B cell (primary cell): ENCODE results near the gene AFF3. TPM values are rescaled to one million over a fixed set of nuclear protein-coding genes. Genes with fewer than 3 reads are reported as not detected.

ENCODE experiments used
- ATAC-seq: fragments of 200-7000 bp; cut with Tn5 transposase; one replicate; pipeline ENCODE4 v1.10.0; 2021; ENCODE audit warnings: low read depth, mild to moderate bottlenecking, moderate number of reproducible peaks, moderate library complexity
- CTCF ChIA-PET: fragments of 350-600 bp; sonication (Branson Sonifier 250); formaldehyde crosslinking; loops from one replicate; lab custom pipeline; 2021; ENCODE audit warnings: antibody characterized with exemption, inconsistent platforms; lab: Charles Lee
- POLR2A ChIA-PET: fragments of 350-600 bp; sonication (Branson Sonifier 250); formaldehyde crosslinking; loops from one replicate; lab custom pipeline; 2021; ENCODE audit warnings: antibody characterized with exemption; lab: Charles Lee
- DNase-seq: peaks from one replicate; pipeline ENCODE4 v3.0.0; 2013
- H2AFZ ChIP-seq: 2 replicates; pipeline ENCODE4 v1.6.1; 2012; ENCODE audit warnings: mild to moderate bottlenecking, low read depth, low read length; ENCODE audit not compliant: insufficient read depth, poor library complexity, severe bottlenecking
- H3K27ac ChIP-seq, 2 donors: 1 replicate in 1 of 2; 2 replicates in 1 of 2; pipeline ENCODE4 v1.5.1; 2012 to 2013; ENCODE audit warnings: low read length in 2 of 2, mild to moderate bottlenecking in 2 of 2, moderate library complexity in 1 of 2
- H3K27me3 ChIP-seq, 4 experiments: fragments of 200-600 bp in 1 of 4; sonication (generic) in 1 of 4; replicated peaks in 1 of 4; 1 replicate in 2 of 4; 2 replicates in 2 of 4; pipeline versions ENCODE4 v1.6.1 to v1.7.0; 2013 to 2016; ENCODE audit warnings: low read length in 3 of 4, mild to moderate bottlenecking in 2 of 4, mixed read lengths in 1 of 4, moderate library complexity in 1 of 4; ENCODE audit not compliant: insufficient read depth in 4 of 4, control insufficient read depth in 3 of 4; ENCODE audit errors: control extremely low read depth in 1 of 4
- H3K36me3 ChIP-seq, 2 experiments: replicated peaks in 1 of 2; 1 replicate in 1 of 2; 2 replicates in 1 of 2; pipeline versions ENCODE4 v1.6.1 to v1.7.1; 2013; ENCODE audit warnings: low read length in 1 of 2; ENCODE audit not compliant: insufficient read depth in 2 of 2, control insufficient read depth in 1 of 2; ENCODE audit errors: control extremely low read depth in 1 of 2, extremely low read depth in 1 of 2
- H3K4me1 ChIP-seq, 2 donors: fragments of 200-600 bp in 1 of 2; sonication (generic) in 1 of 2; 1 replicate in 1 of 2; 2 replicates in 1 of 2; pipeline versions ENCODE4 v1.5.1 to v1.6.1; 2013 to 2017; ENCODE audit warnings: low read length in 2 of 2; ENCODE audit not compliant: control insufficient read depth in 2 of 2, insufficient read depth in 2 of 2
- H3K4me2 ChIP-seq: replicated peaks from 2 replicates; pipeline ENCODE3; 2012; ENCODE audit warnings: mild to moderate bottlenecking, low read depth, low read length; ENCODE audit not compliant: poor library complexity, severe bottlenecking
- H3K4me3 ChIP-seq, 5 experiments: fragments of 200-600 bp in 1 of 5; sonication (generic) in 1 of 5; 1 replicate in 3 of 5; 2 replicates in 2 of 5; pipeline versions ENCODE4 v1.5.1 to v1.7.0; 2011 to 2016; ENCODE audit warnings: low read length in 4 of 5, mild to moderate bottlenecking in 4 of 5, low read depth in 2 of 5, control low read depth in 1 of 5, moderate library complexity in 1 of 5; ENCODE audit not compliant: insufficient read depth in 1 of 5; ENCODE audit errors: control extremely low read depth in 1 of 5, extremely low read depth in 1 of 5
- H3K79me2 ChIP-seq: fragments of 200-600 bp; sonication (generic); one replicate; pipeline ENCODE4 v1.6.0; 2016; ENCODE audit warnings: low read length; ENCODE audit not compliant: control insufficient read depth, insufficient read depth
- H3K9ac ChIP-seq: fragments of 200-600 bp; sonication (generic); 2 replicates; pipeline ENCODE4 v1.6.1; 2017; ENCODE audit warnings: mild to moderate bottlenecking, low read length, moderate library complexity
- H3K9me3 ChIP-seq, 3 donors: one replicate each; pipeline versions ENCODE4 v1.6.1 to v1.7.1; 2013; ENCODE audit warnings: low read length in 2 of 3; ENCODE audit not compliant: control insufficient read depth in 2 of 3, insufficient read depth in 1 of 3; ENCODE audit errors: control extremely low read depth in 1 of 3
- H4K20me1 ChIP-seq: 2 replicates; pipeline ENCODE4 v1.6.0; 2012; ENCODE audit warnings: mild to moderate bottlenecking, low read length; ENCODE audit not compliant: insufficient read depth, control insufficient read depth, poor library complexity, severe bottlenecking
- H3K27ac Mint-ChIP-seq: one replicate; pipeline ENCODE4 v1.8.0; 2021; ENCODE audit warnings: mixed read lengths
- H3K27me3 Mint-ChIP-seq: one replicate; pipeline ENCODE4 v1.8.0; 2021; ENCODE audit warnings: mixed read lengths
- H3K4me1 Mint-ChIP-seq: one replicate; pipeline ENCODE4 v1.8.0; 2021; ENCODE audit warnings: mixed read lengths
- H3K4me3 Mint-ChIP-seq: one replicate; pipeline ENCODE4 v1.8.0; 2021; ENCODE audit warnings: mixed read lengths
- H3K9me3 Mint-ChIP-seq: one replicate; pipeline ENCODE4 v1.8.0; 2022; ENCODE audit warnings: mixed read lengths; ENCODE audit not compliant: insufficient read depth
- CTCF ChIP-seq: fragments of 200-600 bp; IDR thresholded peaks from one replicate; pipeline ENCODE4 v1.8.0; 2022; ENCODE audit warnings: antibody characterized with exemption, mild to moderate bottlenecking
- EZH2 ChIP-seq: IDR thresholded peaks from 2 replicates; pipeline ENCODE4 v1.6.1; 2012; ENCODE audit warnings: borderline replicate concordance, low read depth, mild to moderate bottlenecking, moderate library complexity, low read length; ENCODE audit not compliant: insufficient read depth, poor library complexity, severe bottlenecking
- WGBS: methylation state at CpG from one replicate; pipeline ENCODE4 v1.1.5; 2013; ENCODE audit warnings: missing lambda C conversion rate; ENCODE audit not compliant: insufficient coverage; 5-methylcytosine and 5-hydroxymethylcytosine counted together
- intact Hi-C: fragments of 100-400 bp; cut with micrococcal nuclease; formaldehyde crosslinking; loops from one replicate; pipeline ENCODE4 v1.10.0; 2022
- polyA plus RNA-seq: library from polyadenylated mRNA; depleted of rRNA; stranded (reverse); fragments of >200 nt; gene quantifications from 2 replicates; pipeline ENCODE4 v1.2.3, GENCODE V29; 2012
- total RNA-seq, 2 donors: library from RNA; stranded (reverse); fragments of 120-200 nt in 1 of 2; gene quantifications; 1 replicate in 1 of 2; 2 replicates in 1 of 2; pipeline versions ENCODE4 v1.2.3 to v1.2.4, GENCODE V29; 2013 to 2022

AFF3 gene
- total and polyA plus RNA-seq, 2 donors (not counting 1 experiment from before 2014, with no cell fraction given), result 117 to 830 TPM

GRCh38 chr2:99648178-99648844 is 494.1 kb downstream of the AFF3 start:
- no peak for TF ChIP-seq CTCF
- TF ChIP-seq EZH2, result no peak
- intact Hi-C loops, result no loop called here
- ChIA-PET POLR2A (no interaction called here), CTCF (interaction anchor here (0.7 kb wide), 1 partner anchor 113 kb away, joined by 3 read pairs; no protein-coding TSS in a partner anchor)
- no peak overlapping the region for H3K27ac ChIP-seq
- ATAC-seq (no peak), DNase-seq (no peak)
- Mint-ChIP-seq H3K4me1 (peaks cover 10% of the 10 kb centered on the region), H3K27me3 (no peaks in the 10 kb centered on the region), H3K4me3 (no peak overlapping the region), H3K27ac (no peak overlapping the region), H3K9me3 (no peaks in the 10 kb centered on the region)
- no peak overlapping the region for H3K4me2 ChIP-seq
- H3K4me3 ChIP-seq, result no peak overlapping the region
- H3K9me3 ChIP-seq, result no peaks in the 10 kb centered on the region
- no peaks in the 10 kb centered on the region for H3K4me1 ChIP-seq
- 100% methylated on average over 1 of the region's 4 CpGs for WGBS
- H2AFZ ChIP-seq, result no peak overlapping the region
- H3K36me3 ChIP-seq, result peaks cover 3 to 73% of the 10 kb centered on the region in 2 experiments
- no peaks in the 10 kb centered on the region for H3K79me2 ChIP-seq
- no peak overlapping the region for H3K9ac ChIP-seq
- H3K27me3 ChIP-seq, result no peaks in the 10 kb centered on the region
- peaks cover 40% of the 10 kb centered on the region for H4K20me1 ChIP-seq

GRCh38 chr2:99645960-99646359 is 496.4 kb downstream of the AFF3 start:
- DNase-seq (no peak), ATAC-seq (no peak)
- Histone ChIP-seq H3K27me3 (no peaks in the 10 kb centered on the region), H3K4me2 (no peak overlapping the region), H3K9me3 (no peaks in the 10 kb centered on the region), H2AFZ (no peak overlapping the region), H3K9ac (no peak overlapping the region), H3K4me1 (peaks cover 3 to 13% of the 10 kb centered on the region in 2 donors), H3K27ac (no peak overlapping the region), H3K4me3 (no peak overlapping the region), H4K20me1 (peaks cover 41% of the 10 kb centered on the region), H3K36me3 (peaks cover 0 to 64% of the 10 kb centered on the region in 2 experiments), H3K79me2 (peaks cover 8% of the 10 kb centered on the region)
- no peaks in the 10 kb centered on the region for H3K27me3 Mint-ChIP-seq
- H3K4me1 Mint-ChIP-seq, result peaks cover 24% of the 10 kb centered on the region
- intact Hi-C loops, result no loop called here
- POLR2A ChIA-PET, result no interaction called here
- H3K27ac Mint-ChIP-seq, result no peak overlapping the region
- no peak for TF ChIP-seq EZH2
- TF ChIP-seq CTCF, result no peak
- no peaks in the 10 kb centered on the region for H3K9me3 Mint-ChIP-seq
- CTCF ChIA-PET, result no interaction called here
- no peak overlapping the region for H3K4me3 Mint-ChIP-seq
- WGBS, result 100% methylated on average over 2 of the region's 2 CpGs
